NCI-H748 (cell line): ENCODE measurements around the gene SH2D5.
"Not testable (repeated sequence)": the region's sequence is repeated elsewhere in the genome, so short reads cannot be mapped to it uniquely, and the experiment has no call there.

Experiments used
- DNase-seq: peaks from one replicate; lab custom pipeline; 2025; ENCODE audit not compliant: unreplicated experiment; lab: John Stamatoyannopoulos, UW

Gene SH2D5

GRCh38 chr1:20696397-20697333 is 35.8 kb downstream of the SH2D5 start:
- DNase-seq: peak; percentile 85

GRCh38 chr1:20695515-20695914 is 37.0 kb downstream of the SH2D5 start:
- no peak for DNase-seq

GRCh38 chr1:20693623-20694022 is 38.9 kb downstream of the SH2D5 start:
- no peak for DNase-seq

GRCh38 chr1:20691872-20692271 is 40.6 kb downstream of the SH2D5 start:
- no peak for DNase-seq

- no peak for DNase-seq
Observed at GRCh38 chr1:20689645-20690056, 42.9 kb downstream of the SH2D5 start.

- peak; percentile 10 for DNase-seq
Observed at GRCh38 chr1:20686883-20687725, 45.4 kb downstream of the SH2D5 start.

- DNase-seq: no peak
Observed at GRCh38 chr1:20685741-20686140, 46.8 kb downstream of the SH2D5 start.

GRCh38 chr1:20685099-20685662 is 47.3 kb downstream of the SH2D5 start:
- DNase-seq: no peak

- no peak for DNase-seq
Observed at GRCh38 chr1:20684651-20685050, 47.9 kb downstream of the SH2D5 start.

- DNase-seq: no peak
Observed at GRCh38 chr1:20684050-20684620, 48.4 kb downstream of the SH2D5 start.

- DNase-seq: no peak
Observed at GRCh38 chr1:20683614-20684013, 48.9 kb downstream of the SH2D5 start.

GRCh38 chr1:20682571-20683236 is 49.8 kb downstream of the SH2D5 start:
- no peak for DNase-seq

- DNase-seq: no peak
Observed at GRCh38 chr1:20681999-20682398, 50.5 kb downstream of the SH2D5 start.

- DNase-seq: no peak
Observed at GRCh38 chr1:20680269-20680668, 52.2 kb downstream of the SH2D5 start.

- no peak for DNase-seq
Observed at GRCh38 chr1:20678599-20678998, 53.9 kb downstream of the SH2D5 start.

- not testable (repeated sequence) for DNase-seq
Observed at GRCh38 chr1:20673626-20674025, 58.9 kb downstream of the SH2D5 start.

GRCh38 chr1:20672265-20672632 is 60.3 kb downstream of the SH2D5 start:
- DNase-seq: no peak

GRCh38 chr1:20670936-20671335 is 61.6 kb downstream of the SH2D5 start:
- DNase-seq: no peak
